HEK293 (cell line): ENCODE data around the gene UBL4A.

Source experiments
- CTCF ChIA-PET: fragments of 350-600 bp; formaldehyde crosslinking; extraction: SDS; loops from one replicate; lab custom pipeline; 2021; ENCODE audit warnings: antibody characterized with exemption; lab: Yijun Ruan, JAX
- POLR2A ChIA-PET: fragments of 300-600 bp; formaldehyde crosslinking; extraction: SDS; loops from one replicate; lab custom pipeline; 2020; ENCODE audit warnings: antibody characterized with exemption, inconsistent platforms; lab: Yijun Ruan, JAX
- H3K27ac ChIP-seq: fragments of 200-500 bp; sonication (Bioruptor generic); 2 replicates; pipeline ENCODE4 v1.5.1; 2014; ENCODE audit warnings: low read depth, low read length, control low read depth, inconsistent platforms; ENCODE audit errors: extremely low read depth
- H3K36me3 ChIP-seq, 2 experiments: fragments of 200-500 bp in 1 of 2; sonication (Bioruptor generic) in 1 of 2; 1 replicate in 1 of 2; 2 replicates in 1 of 2; pipeline ENCODE4 v1.5.1; 2014 to 2017; ENCODE audit warnings: inconsistent platforms in 2 of 2, low read length in 2 of 2; ENCODE audit not compliant: control insufficient read depth in 2 of 2, insufficient read depth in 1 of 2
- H3K4me1 ChIP-seq: fragments of 200-500 bp; sonication (Bioruptor generic); 2 replicates; pipeline ENCODE4 v1.5.1; 2014; ENCODE audit warnings: mild to moderate bottlenecking, low read length, inconsistent platforms; ENCODE audit not compliant: control insufficient read depth, insufficient read depth
- H3K4me3 ChIP-seq: 2 replicates; pipeline ENCODE4 v1.5.1; 2011; ENCODE audit warnings: low read depth, mild to moderate bottlenecking, control low read depth, low read length, moderate library complexity
- H3K9me3 ChIP-seq: fragments of 200-500 bp; sonication (Bioruptor generic); 2 replicates; pipeline ENCODE4 v1.5.1; 2014; ENCODE audit warnings: low read depth, low read length, inconsistent platforms; ENCODE audit not compliant: control insufficient read depth, insufficient read depth
- BCL11B ChIP-seq: fragments of 450-650 bp; formaldehyde crosslinking; IDR thresholded peaks from 2 replicates; pipeline ENCODE4 v1.5.1; 2016; ENCODE audit warnings: low read depth, missing biosample characterization, missing genetic modification characterization
- CTCF ChIP-seq: fragments of 450-650 bp; formaldehyde crosslinking; IDR thresholded peaks from 2 replicates; pipeline ENCODE4 v1.5.1; 2016; ENCODE audit warnings: missing biosample characterization, missing genetic modification characterization
- EGR2 ChIP-seq: fragments of 450-650 bp; formaldehyde crosslinking; IDR thresholded peaks from 2 replicates; pipeline ENCODE4 v1.5.1; 2016; ENCODE audit warnings: low read depth, missing biosample characterization, missing genetic modification characterization
- GLIS2 ChIP-seq: fragments of 450-650 bp; formaldehyde crosslinking; IDR thresholded peaks from 2 replicates; pipeline ENCODE4 v1.5.1; 2016; ENCODE audit warnings: missing biosample characterization, missing genetic modification characterization
- KLF16 ChIP-seq: fragments of 450-650 bp; formaldehyde crosslinking; IDR thresholded peaks from 2 replicates; pipeline ENCODE4 v1.5.1; 2017; ENCODE audit warnings: missing biosample characterization, missing genetic modification characterization
- KLF7 ChIP-seq: fragments of 450-650 bp; formaldehyde crosslinking; IDR thresholded peaks from 2 replicates; pipeline ENCODE4 v1.5.1; 2016; ENCODE audit warnings: missing biosample characterization, missing genetic modification characterization, borderline replicate concordance
- PATZ1 ChIP-seq: fragments of 450-650 bp; formaldehyde crosslinking; IDR thresholded peaks from 2 replicates; pipeline ENCODE4 v1.5.1; 2016; ENCODE audit warnings: missing biosample characterization, missing genetic modification characterization
- PRDM4 ChIP-seq: fragments of 450-650 bp; formaldehyde crosslinking; IDR thresholded peaks from 2 replicates; pipeline ENCODE4 v1.5.1; 2017; ENCODE audit warnings: missing biosample characterization, missing genetic modification characterization
- SP3 ChIP-seq: fragments of 450-650 bp; formaldehyde crosslinking; IDR thresholded peaks from 2 replicates; pipeline ENCODE4 v1.5.1; 2016; ENCODE audit warnings: missing biosample characterization, missing genetic modification characterization
- TCF7L2 ChIP-seq: IDR thresholded peaks from 2 replicates; pipeline ENCODE4 v1.6.1; 2011; ENCODE audit warnings: low read depth, mild to moderate bottlenecking, inconsistent platforms, low read length, moderate library complexity, borderline replicate concordance
- ZBTB20 ChIP-seq: fragments of 450-650 bp; formaldehyde crosslinking; IDR thresholded peaks from 2 replicates; pipeline ENCODE4 v1.5.1; 2016; ENCODE audit warnings: missing biosample characterization, missing genetic modification characterization
- ZBTB48 ChIP-seq: fragments of 450-650 bp; formaldehyde crosslinking; IDR thresholded peaks from 2 replicates; pipeline ENCODE4 v1.5.1; 2016; ENCODE audit warnings: missing biosample characterization, missing genetic modification characterization
- ZBTB8A ChIP-seq: fragments of 450-650 bp; formaldehyde crosslinking; IDR thresholded peaks from 2 replicates; pipeline ENCODE4 v1.5.1; 2016; ENCODE audit warnings: missing biosample characterization, missing genetic modification characterization
- ZIC2 ChIP-seq: fragments of 450-650 bp; formaldehyde crosslinking; IDR thresholded peaks from 2 replicates; pipeline ENCODE4 v1.5.1; 2016; ENCODE audit warnings: missing biosample characterization, missing genetic modification characterization
- ZNF214 ChIP-seq: fragments of 450-650 bp; formaldehyde crosslinking; IDR thresholded peaks from 2 replicates; pipeline ENCODE4 v1.5.1; 2017; ENCODE audit warnings: missing biosample characterization, mild to moderate bottlenecking, missing genetic modification characterization, borderline replicate concordance
- ZNF24 ChIP-seq: fragments of 450-650 bp; formaldehyde crosslinking; IDR thresholded peaks from 2 replicates; pipeline ENCODE4 v1.5.1; 2016; ENCODE audit warnings: missing biosample characterization, missing genetic modification characterization
- ZNF280D ChIP-seq: fragments of 450-650 bp; formaldehyde crosslinking; IDR thresholded peaks from 2 replicates; pipeline ENCODE4 v1.5.1; 2016; ENCODE audit warnings: missing biosample characterization, missing genetic modification characterization
- ZNF354C ChIP-seq: fragments of 450-650 bp; formaldehyde crosslinking; IDR thresholded peaks from 2 replicates; pipeline ENCODE4 v1.5.1; 2016; ENCODE audit warnings: missing biosample characterization, missing genetic modification characterization, low read depth, borderline replicate concordance
- ZNF394 ChIP-seq: fragments of 450-650 bp; formaldehyde crosslinking; IDR thresholded peaks from 2 replicates; pipeline ENCODE4 v1.5.1; 2016; ENCODE audit warnings: missing biosample characterization, missing genetic modification characterization, mild to moderate bottlenecking, moderate library complexity, borderline replicate concordance
- ZNF423 ChIP-seq: fragments of 450-650 bp; formaldehyde crosslinking; IDR thresholded peaks from 2 replicates; pipeline ENCODE4 v1.5.1; 2016; ENCODE audit warnings: missing biosample characterization, missing genetic modification characterization
- ZNF501 ChIP-seq: fragments of 450-650 bp; formaldehyde crosslinking; IDR thresholded peaks from 2 replicates; pipeline ENCODE4 v1.5.1; 2016; ENCODE audit warnings: missing biosample characterization, missing genetic modification characterization
- ZNF571 ChIP-seq: fragments of 450-650 bp; formaldehyde crosslinking; IDR thresholded peaks from 2 replicates; pipeline ENCODE4 v1.5.0; 2017; ENCODE audit warnings: missing biosample characterization, missing genetic modification characterization
- ZNF600 ChIP-seq: fragments of 450-650 bp; formaldehyde crosslinking; IDR thresholded peaks from 2 replicates; pipeline ENCODE4 v1.5.1; 2016; ENCODE audit warnings: missing biosample characterization, missing genetic modification characterization
- ZNF610 ChIP-seq: fragments of 450-650 bp; formaldehyde crosslinking; IDR thresholded peaks from 2 replicates; pipeline ENCODE4 v1.5.1; 2016; ENCODE audit warnings: missing biosample characterization, missing genetic modification characterization, borderline replicate concordance
- ZSCAN23 ChIP-seq: fragments of 450-650 bp; formaldehyde crosslinking; IDR thresholded peaks from 2 replicates; pipeline ENCODE4 v1.5.1; 2016; ENCODE audit warnings: missing biosample characterization, missing genetic modification characterization
- ZSCAN30 ChIP-seq: fragments of 450-650 bp; IDR thresholded peaks from 2 replicates; pipeline ENCODE4 v1.5.1; 2018; ENCODE audit warnings: missing biosample characterization, mild to moderate bottlenecking, missing genetic modification characterization, moderate library complexity
- ZXDB ChIP-seq: fragments of 450-650 bp; formaldehyde crosslinking; IDR thresholded peaks from 2 replicates; pipeline ENCODE4 v1.5.1; 2016; ENCODE audit warnings: missing biosample characterization, missing genetic modification characterization

UBL4A gene

GRCh38 chrX:154478728-154479622, 7.4 kb downstream of the UBL4A start, which contains the start of gene LAGE3:
Gene LAGE3 (minus strand): TSS chrX:154479281. CDS start chrX:154478915, 366 bp downstream.
- peak within 1 kb of the TSS; percentile 94 for H3K27ac ChIP-seq
- H3K36me3 ChIP-seq = peaks cover 0 to 11% of the 10 kb centered on the region in 2 experiments; a peak in 2 of 3 replicates
- ChIA-PET CTCF (interaction anchor here (0.7 kb wide), 1 partner anchor 80 kb away, joined by 3 read pairs; the partner anchor contains the start of gene RPL10), POLR2A (interaction anchor here (0.6 to 1.3 kb wide), 9 partner anchors 8 to 106 kb away, joined by 3 to 15 read pairs (median 4); partner anchors contain the start of genes PLXNA3, SLC10A3 and UBL4A)
- H3K9me3 ChIP-seq = no peaks in the 10 kb centered on the region
- peak within 1 kb of the TSS; percentile 55 for H3K4me3 ChIP-seq
- no peaks in the 10 kb centered on the region; the same call in 1 of the 2 replicates for H3K4me1 ChIP-seq
- TF ChIP-seq ZNF394 (tag by site-specific recombination) (peak; percentile 26), ZBTB48 (tag by site-specific recombination) (peak; percentile 55; the same call in 1 of the 2 replicates), PATZ1 (tag by site-specific recombination) (peak; percentile 75), ZBTB8A (tag by site-specific recombination) (peak; percentile 58), ZNF280D (tag by site-specific recombination) (no peak), BCL11B (tag by site-specific recombination) (peak; percentile 89), ZNF571 (tag by site-specific recombination) (no peak), KLF16 (tag by site-specific recombination) (peak; percentile 75), KLF7 (peak; percentile 15; the same call in 1 of the 2 replicates), ZSCAN23 (tag by site-specific recombination) (0 out of 2 replicates have a peak, but pooled peaks have one; percentile 10), ZNF214 (tag by site-specific recombination) (no peak), ZNF501 (peak; percentile 89), ZBTB20 (tag by site-specific recombination) (peak; percentile 69; the same call in 1 of the 2 replicates), ZNF610 (tag by site-specific recombination) (peak; percentile 51; the same call in 1 of the 2 replicates), ZNF423 (tag by site-specific recombination) (peak; percentile 94), CTCF (tag by site-specific recombination) (no peak), GLIS2 (tag by site-specific recombination) (peak; percentile 97), ZNF354C (tag by site-specific recombination) (no peak), ZSCAN30 (tag by site-specific recombination) (peak; percentile 68), EGR2 (tag by site-specific recombination) (peak; percentile 52), PRDM4 (tag by site-specific recombination) (0 out of 2 replicates have a peak, but pooled peaks have one; percentile 32), SP3 (tag by site-specific recombination) (peak; percentile 96), TCF7L2 (peak; percentile 49; the same call in 1 of the 2 replicates), ZNF24 (peak; percentile 20; the same call in 1 of the 2 replicates), ZXDB (tag by site-specific recombination) (peak; percentile 93), ZNF600 (tag by site-specific recombination) (peak; percentile 52), ZIC2 (tag by site-specific recombination) (peak; percentile 95)
